Glutamatergic neuron (in vitro differentiated cells): ENCODE results near the gene CSNK1G1. TPM values are rescaled to one million over a fixed set of nuclear protein-coding genes. Genes with fewer than 3 reads are reported as not detected.

Experiments used
- DNase-seq: peaks from one replicate; pipeline ENCODE4 v3.0.0; 2022
- H3K27ac Mint-ChIP-seq: one replicate; pipeline ENCODE4 v1.8.0; 2020; ENCODE audit warnings: mild to moderate bottlenecking, mixed read lengths, inconsistent platforms; ENCODE audit not compliant: unreplicated experiment
- H3K27me3 Mint-ChIP-seq: one replicate; pipeline ENCODE4 v1.8.0; 2020; ENCODE audit warnings: mild to moderate bottlenecking, moderate library complexity, mixed read lengths, inconsistent platforms; ENCODE audit not compliant: unreplicated experiment
- H3K36me3 Mint-ChIP-seq: one replicate; pipeline ENCODE4 v1.8.0; 2020; ENCODE audit warnings: mild to moderate bottlenecking, mixed read lengths, inconsistent platforms; ENCODE audit not compliant: unreplicated experiment
- H3K4me1 Mint-ChIP-seq: one replicate; pipeline ENCODE4 v1.8.0; 2020; ENCODE audit warnings: mild to moderate bottlenecking, low read depth, mixed read lengths, inconsistent platforms; ENCODE audit not compliant: unreplicated experiment
- H3K4me3 Mint-ChIP-seq: one replicate; pipeline ENCODE4 v1.8.0; 2020; ENCODE audit warnings: mild to moderate bottlenecking, mixed read lengths, inconsistent platforms; ENCODE audit not compliant: unreplicated experiment
- H3K9me3 Mint-ChIP-seq: one replicate; pipeline ENCODE4 v1.8.0; 2020; ENCODE audit warnings: mild to moderate bottlenecking, moderate library complexity, mixed read lengths, inconsistent platforms; ENCODE audit not compliant: unreplicated experiment
- total RNA-seq: library from RNA; stranded (reverse); fragmentation: NEBNext Ultra II Directional; extraction: Animal tissue kit (Norgen Biotek cat#: 25700); gene quantifications from one replicate; pipeline ENCODE4 v1.2.1, GENCODE V29; 2021; ENCODE audit not compliant: unreplicated experiment
- TF ChIP-seq, protein P1 (sequence below): fragments of 200-600 bp; sonication (generic); IDR thresholded peaks from one replicate; pipeline ENCODE4 v1.5.0; 2021; ENCODE audit not compliant: partially characterized antibody, unreplicated experiment

CSNK1G1 gene
- total RNA-seq, 1 donor from 2014 or later, result 34.2 TPM

DNA sequence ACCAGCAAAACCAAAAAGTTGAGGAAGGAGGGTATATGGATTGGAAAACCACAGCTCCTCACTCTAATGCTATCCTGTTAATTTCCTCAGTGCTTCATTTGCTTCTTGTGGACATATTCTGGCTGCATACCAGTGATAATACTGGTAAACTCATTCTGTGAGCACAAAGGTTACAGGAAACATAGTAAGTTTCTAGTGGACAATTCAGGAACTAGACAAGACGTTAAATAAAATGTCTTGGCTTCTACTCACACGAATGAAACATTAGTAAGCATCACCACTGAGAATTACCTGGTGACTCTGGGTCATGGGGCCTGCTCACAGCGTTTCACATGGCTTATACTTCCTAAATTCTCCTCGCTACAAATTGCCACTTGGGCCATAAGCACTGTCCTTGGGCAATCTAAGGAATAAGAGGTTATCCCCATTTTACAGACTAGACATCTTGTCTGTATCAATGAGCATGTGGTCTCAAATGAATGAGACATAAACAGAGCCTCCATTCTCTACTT, 173.1 kb downstream of the CSNK1G1 start:
- peaks cover 5% of the 10 kb centered on the region for H3K4me1 Mint-ChIP-seq
- H3K36me3 Mint-ChIP-seq, result no peaks in the 10 kb centered on the region
- no peak overlapping the region for H3K4me3 Mint-ChIP-seq
- TF ChIP-seq, protein P1, sequence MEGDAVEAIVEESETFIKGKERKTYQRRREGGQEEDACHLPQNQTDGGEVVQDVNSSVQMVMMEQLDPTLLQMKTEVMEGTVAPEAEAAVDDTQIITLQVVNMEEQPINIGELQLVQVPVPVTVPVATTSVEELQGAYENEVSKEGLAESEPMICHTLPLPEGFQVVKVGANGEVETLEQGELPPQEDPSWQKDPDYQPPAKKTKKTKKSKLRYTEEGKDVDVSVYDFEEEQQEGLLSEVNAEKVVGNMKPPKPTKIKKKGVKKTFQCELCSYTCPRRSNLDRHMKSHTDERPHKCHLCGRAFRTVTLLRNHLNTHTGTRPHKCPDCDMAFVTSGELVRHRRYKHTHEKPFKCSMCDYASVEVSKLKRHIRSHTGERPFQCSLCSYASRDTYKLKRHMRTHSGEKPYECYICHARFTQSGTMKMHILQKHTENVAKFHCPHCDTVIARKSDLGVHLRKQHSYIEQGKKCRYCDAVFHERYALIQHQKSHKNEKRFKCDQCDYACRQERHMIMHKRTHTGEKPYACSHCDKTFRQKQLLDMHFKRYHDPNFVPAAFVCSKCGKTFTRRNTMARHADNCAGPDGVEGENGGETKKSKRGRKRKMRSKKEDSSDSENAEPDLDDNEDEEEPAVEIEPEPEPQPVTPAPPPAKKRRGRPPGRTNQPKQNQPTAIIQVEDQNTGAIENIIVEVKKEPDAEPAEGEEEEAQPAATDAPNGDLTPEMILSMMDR, result no peak
- no peak overlapping the region for H3K27ac Mint-ChIP-seq
- no peaks in the 10 kb centered on the region for H3K9me3 Mint-ChIP-seq
- no peaks in the 10 kb centered on the region for H3K27me3 Mint-ChIP-seq
- DNase-seq, result no peak

DNA sequence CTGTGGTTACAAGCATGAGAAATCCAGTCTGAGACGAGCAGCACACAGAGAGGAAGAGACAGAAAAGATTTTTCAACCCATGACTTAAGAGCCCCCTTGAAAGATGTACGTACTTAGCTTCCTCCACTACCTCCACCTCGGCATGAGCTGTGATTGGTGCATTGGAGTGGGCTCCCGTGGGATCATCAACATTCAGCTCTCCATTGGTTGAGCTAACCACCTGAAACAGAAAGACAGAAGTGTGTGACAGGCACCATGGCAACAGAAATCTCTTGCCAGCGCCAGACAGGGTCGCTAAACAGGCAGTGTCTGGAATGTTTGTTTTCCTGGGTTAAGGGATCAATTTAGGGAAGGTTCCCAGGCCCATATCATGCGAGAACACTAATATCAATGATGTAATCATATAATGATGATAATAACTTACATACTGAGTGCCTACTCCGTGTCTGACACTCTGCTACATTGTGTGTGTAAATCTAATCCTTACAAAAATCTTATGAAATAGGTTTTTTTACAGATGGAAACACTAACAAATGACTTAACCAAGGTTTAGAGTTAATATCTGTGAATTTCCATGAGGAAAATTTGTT, 175.6 kb downstream of the CSNK1G1 start:
- H3K36me3 Mint-ChIP-seq, result no peaks in the 10 kb centered on the region
- TF ChIP-seq, protein P1, result no peak
- H3K27ac Mint-ChIP-seq, result no peak overlapping the region
- H3K4me1 Mint-ChIP-seq, result peaks cover 7% of the 10 kb centered on the region
- peak; percentile 36 for DNase-seq
- no peaks in the 10 kb centered on the region for H3K27me3 Mint-ChIP-seq
- no peaks in the 10 kb centered on the region for H3K9me3 Mint-ChIP-seq
- no peak overlapping the region for H3K4me3 Mint-ChIP-seq

DNA sequence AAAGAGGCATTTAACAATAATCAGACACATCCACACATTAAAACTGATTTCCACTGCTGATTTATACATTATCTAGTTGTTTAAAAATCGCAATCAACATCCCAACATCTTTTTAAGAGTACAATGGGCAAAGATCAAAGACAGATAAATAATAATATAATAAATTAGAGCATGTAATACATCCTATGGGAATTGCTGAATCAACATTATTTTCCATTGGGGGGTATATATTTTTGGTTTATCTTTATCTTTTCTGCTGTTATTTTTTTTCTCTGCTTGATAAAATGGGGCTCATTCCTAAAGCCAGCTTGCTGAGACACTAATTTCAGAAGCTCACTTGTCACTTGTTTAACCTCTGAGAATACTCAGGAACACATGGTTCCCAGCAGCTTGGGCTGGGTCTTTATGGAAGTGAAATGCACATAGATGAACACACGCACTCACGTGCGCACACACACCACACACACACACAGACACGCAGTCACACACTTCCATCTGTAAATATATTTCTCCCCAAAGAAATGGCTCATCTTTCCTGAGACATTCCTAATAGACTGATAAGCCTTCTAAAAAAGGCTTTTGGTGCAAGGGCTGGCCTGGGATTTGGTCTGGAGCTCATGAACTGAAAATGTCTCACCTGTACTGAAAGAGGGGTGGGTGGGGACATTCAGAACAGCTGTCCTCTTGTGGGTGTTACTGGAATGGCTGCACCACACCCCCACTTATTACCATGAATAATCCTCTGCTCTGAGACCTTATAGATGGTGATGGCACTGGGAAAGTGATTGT, 189.7 kb downstream of the CSNK1G1 start:
- TF ChIP-seq, protein P1, result no peak
- peaks cover 13% of the 10 kb centered on the region for H3K9me3 Mint-ChIP-seq
- no peak overlapping the region for H3K4me3 Mint-ChIP-seq
- DNase-seq, result no peak
- H3K4me1 Mint-ChIP-seq, result peaks cover 22% of the 10 kb centered on the region
- H3K36me3 Mint-ChIP-seq, result peaks cover 4% of the 10 kb centered on the region
- peaks cover 5% of the 10 kb centered on the region for H3K27me3 Mint-ChIP-seq
- H3K27ac Mint-ChIP-seq, result no peak overlapping the region

GRCh38 chr15:64164436-64164835, 191.5 kb downstream of the CSNK1G1 start:
- DNase-seq, result no peak
- H3K36me3 Mint-ChIP-seq, result no peaks in the 10 kb centered on the region
- TF ChIP-seq, protein P1, result no peak
- H3K4me1 Mint-ChIP-seq, result peaks cover 23% of the 10 kb centered on the region
- H3K9me3 Mint-ChIP-seq, result peaks cover 14% of the 10 kb centered on the region
- H3K4me3 Mint-ChIP-seq, result peak overlapping the region; percentile 59
- no peak overlapping the region for H3K27ac Mint-ChIP-seq
- H3K27me3 Mint-ChIP-seq, result peaks cover 5% of the 10 kb centered on the region
